GM19372 (cell line): ENCODE data around the gene MAP1B.
A peak's percentile ranks its signal among the peaks of the same experiment; 100 is the strongest.

Experiments
- ATAC-seq: cut with Tn5 transposase; IDR thresholded peaks from one replicate; pipeline ENCODE4 v1.9.1; 2021; ENCODE audit warnings: mild to moderate bottlenecking, low read depth, moderate library complexity; ENCODE audit not compliant: unreplicated experiment

Gene MAP1B

GRCh38 chr5:72213482-72213881 is 106.2 kb downstream of the MAP1B start:
- ATAC-seq: no peak

DNA sequence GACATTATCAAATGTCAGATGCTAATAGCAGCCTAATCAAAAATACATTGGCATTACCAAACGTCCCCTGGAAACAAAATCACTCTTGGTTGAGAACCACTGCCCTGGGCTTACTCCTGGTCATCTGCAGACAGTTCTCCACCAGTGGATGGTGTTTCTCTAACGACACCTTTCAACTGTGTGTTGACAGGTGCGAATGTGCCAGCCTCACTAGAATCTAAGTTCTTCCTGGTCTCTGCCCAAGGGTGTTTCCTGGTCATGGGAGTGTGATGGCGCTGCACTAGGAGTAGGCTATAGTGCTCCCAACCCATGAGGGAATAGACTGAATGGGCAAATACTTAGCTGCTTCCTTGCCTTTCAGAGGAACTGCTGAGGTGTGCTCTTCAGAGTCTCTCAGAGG is 106.9 kb downstream of the MAP1B start:
- ATAC-seq: no peak

DNA sequence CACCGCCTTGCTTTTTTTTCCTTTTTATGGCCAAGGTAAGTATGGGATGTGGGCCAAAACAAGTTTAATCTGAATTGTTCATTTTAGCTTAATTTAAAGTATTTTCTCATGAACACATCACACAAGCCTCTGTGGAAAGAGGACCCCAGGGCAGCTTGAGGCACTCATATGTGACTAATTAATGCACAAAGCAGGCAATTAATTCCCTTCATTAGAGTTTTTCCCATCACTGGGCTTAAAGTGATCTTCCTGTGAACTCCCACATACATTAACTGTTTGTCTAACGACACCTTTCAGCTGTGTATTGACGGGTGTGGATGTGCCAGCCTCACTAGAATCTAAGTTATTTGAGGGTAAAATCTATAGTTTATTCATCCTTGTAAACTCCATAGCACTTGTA is 109.5 kb downstream of the MAP1B start:
- ATAC-seq: no peak

DNA sequence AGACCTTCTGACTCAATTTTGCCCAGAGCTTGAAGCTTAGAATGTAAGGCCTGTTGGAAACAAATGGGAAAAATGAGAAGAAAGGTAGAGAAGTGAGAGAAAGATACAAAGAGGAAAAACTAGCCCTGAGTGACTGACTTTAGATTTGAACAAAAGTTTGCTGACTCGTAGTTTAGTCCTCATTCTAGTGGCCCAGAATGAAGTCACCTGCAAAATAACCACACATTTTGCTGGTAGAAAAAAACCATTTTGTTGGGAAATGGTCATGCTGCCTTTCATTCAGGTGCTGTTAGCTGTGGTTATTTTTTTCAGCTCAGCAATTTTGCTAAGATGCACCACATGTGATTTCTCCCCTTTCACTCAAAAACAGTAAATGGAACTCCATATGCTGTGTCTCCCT is 113.8 kb downstream of the MAP1B start:
- ATAC-seq: no peak

DNA sequence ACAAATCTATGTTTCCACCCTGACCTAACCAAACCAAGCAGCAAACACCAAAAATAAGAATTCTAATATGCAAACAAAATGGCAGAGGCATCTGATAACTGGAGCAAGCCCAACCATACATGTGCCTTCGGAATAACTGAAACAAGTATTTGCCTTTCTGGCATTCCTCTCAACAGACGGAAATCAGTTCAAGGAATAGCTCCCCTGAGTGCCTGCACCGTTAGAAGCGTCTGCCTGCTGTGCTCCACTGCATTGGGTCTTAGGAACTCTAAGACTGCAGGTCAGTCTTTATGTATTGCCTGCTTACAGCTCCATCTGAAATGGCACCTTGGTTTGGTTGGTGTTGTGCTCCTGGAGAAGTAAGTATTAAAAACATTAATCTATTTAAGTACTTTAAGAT is 114.3 kb downstream of the MAP1B start:
- ATAC-seq: no peak

DNA sequence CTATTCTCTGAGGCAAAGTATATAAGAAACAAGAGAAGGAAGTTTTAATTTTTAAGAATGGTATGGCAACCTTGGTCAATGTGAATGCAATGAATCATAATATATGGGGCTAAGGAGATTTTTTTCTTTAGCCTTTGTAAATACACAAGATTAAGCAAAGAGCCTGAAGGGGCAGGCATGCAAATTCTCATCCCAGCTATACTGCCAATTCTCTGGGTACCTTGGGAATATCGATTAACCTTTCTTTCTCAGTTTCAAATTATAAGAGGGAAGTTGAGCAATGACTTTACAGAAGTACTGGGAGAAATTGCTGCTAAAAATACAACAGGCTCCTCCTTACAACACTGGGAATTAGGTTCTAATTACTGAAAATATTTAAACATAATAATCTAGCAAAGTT is 115.2 kb downstream of the MAP1B start:
- no peak for ATAC-seq

- ATAC-seq: no peak
Observed at GRCh38 chr5:72223371-72223770, 116.1 kb downstream of the MAP1B start.

DNA sequence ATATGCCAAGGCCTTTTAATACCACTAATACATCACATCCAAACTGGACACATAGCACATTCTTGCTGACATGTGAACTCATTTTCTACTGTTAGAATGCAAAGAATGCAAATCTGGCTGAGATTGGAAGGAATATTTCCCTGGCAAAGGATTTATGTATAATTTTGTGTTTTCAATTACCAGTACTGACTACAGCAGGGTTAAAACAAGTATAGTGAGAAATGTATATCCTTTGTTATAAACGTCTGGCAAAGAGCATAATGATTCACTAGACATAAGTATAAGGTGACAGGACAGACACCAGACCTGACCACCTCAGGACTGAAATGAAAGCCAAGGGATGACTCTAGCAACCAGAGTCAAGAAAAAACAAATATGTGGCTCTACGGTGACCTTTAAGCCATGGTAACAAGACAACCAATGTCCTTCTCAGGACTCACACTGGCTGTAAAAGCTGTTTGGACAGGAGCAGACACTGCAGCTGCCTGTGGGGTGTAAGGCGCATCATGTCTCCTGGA is 117.7 kb downstream of the MAP1B start:
- no peak for ATAC-seq

DNA sequence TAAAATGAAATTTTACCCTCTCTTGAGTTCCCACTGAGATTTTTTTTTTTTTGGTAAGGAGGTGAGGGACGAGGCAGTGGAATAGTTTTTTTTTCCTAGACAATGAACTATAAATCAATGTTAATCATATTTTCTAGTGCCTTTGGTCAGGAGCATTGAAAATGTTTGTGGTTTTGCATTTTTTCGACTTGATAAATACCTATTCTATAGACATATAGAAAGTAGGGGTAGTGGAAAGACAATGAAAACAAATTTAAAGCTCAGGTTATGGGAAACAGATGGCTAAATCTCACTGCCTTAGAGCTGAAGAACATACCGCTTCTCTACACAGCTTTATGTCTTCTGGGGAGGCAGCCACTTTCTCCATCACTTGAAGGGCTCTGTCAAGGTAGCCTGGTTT is 118.5 kb downstream of the MAP1B start:
- no peak for ATAC-seq

GRCh38 chr5:72226950-72227349 is 119.7 kb downstream of the MAP1B start:
- ATAC-seq: no peak

GRCh38 chr5:72228960-72229359 is 121.7 kb downstream of the MAP1B start:
- ATAC-seq: no peak

- no peak for ATAC-seq
Observed at GRCh38 chr5:72231991-72232703, 124.9 kb downstream of the MAP1B start.

- ATAC-seq: no peak
Observed at GRCh38 chr5:72232838-72233237, 125.6 kb downstream of the MAP1B start.

DNA sequence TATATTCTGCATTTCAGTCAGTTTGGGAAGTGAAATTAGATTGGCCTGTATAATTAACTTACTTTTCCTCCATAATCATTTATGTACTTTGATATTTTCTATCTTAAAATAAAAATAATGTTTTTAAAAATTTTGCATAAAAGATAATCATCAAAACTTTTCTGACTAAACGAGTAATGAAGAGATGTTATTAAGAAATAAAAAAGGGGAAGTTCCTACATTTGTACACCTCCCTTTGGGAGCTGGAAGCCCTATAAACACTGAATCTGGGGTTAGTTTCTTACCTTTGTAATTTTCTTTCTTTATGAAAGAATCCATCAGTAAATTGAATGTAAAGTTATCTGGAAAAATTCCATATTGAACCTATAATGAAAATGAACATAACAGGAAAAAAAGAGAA is 126.6 kb downstream of the MAP1B start:
- no peak for ATAC-seq

- peak; percentile 77 for ATAC-seq
Observed at GRCh38 chr5:72234265-72234700, 127.0 kb downstream of the MAP1B start.

DNA sequence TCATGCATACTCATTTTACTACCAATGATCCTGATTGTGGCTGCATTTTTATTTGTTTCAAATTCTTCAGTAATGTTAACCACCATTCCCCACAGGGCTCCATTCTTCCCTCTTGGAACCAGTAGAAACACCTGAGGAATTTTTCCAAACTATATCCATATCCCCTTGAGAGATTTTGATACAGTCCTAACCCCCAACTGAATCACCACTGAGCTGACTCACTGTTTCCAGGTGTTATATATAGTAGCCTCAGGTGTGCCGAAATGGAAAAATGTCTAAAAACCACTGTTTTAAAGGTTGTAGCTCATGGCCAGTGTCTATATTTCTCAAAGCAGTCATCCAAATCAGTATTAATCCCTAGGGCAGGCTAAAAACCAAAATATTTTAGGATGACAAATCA is 127.6 kb downstream of the MAP1B start:
- ATAC-seq: no peak

- ATAC-seq: no peak
Observed at GRCh38 chr5:72235725-72236124, 128.4 kb downstream of the MAP1B start.

GRCh38 chr5:72237415-72237814 is 130.1 kb downstream of the MAP1B start:
- no peak for ATAC-seq

DNA sequence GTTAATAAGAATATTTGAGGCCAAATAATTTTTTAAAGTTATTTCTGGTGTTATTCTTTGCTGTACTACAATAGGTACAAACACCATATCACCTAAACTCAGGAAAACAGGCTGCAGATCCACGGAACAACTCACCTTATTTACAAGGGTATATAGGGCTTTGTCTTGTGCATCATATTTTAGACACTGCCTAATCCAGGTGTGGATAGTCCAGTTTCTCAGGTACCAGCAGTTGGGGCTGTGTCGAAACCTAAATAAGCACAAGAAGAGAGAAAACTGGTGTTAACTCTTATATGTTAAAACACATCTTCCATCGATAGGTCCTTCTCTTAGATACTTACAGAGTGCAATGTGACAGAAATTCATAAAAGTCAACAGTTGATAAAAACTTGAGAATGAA is 130.6 kb downstream of the MAP1B start:
- no peak for ATAC-seq

- no peak for ATAC-seq
Observed at GRCh38 chr5:72238712-72239445, 131.6 kb downstream of the MAP1B start.

- ATAC-seq: no peak
Observed at GRCh38 chr5:72241346-72242003, 134.2 kb downstream of the MAP1B start.
